Measurements from ENCODE around the gene CROCC2. TPM values are rescaled to one million over a fixed set of nuclear protein-coding genes. Genes with fewer than 3 reads are reported as not detected.
"Not testable (repeated sequence)": the region's sequence is repeated elsewhere in the genome, so short reads cannot be mapped to it uniquely, and the experiment has no call there.

CROCC2 gene
- total and polyA plus RNA-seq, 2 donors (not counting 1 experiment from before 2014, with no cell fraction given) = not detected

- H3K27ac ChIP-seq (ENCODE audit: low read length in 2 of 2) = no peak overlapping the region
- no peaks in the 10 kb centered on the region for H3K4me1 Mint-ChIP-seq
- TF ChIP-seq EZH2 (IDR thresholded peaks at IDR 0.05; ENCODE audit: borderline replicate concordance, insufficient read depth, low read depth, low read length, poor library complexity, severe bottlenecking) = no peak
- TF ChIP-seq CTCF (IDR thresholded peaks at IDR 0.05) = no peak
- H3K36me3 ChIP-seq (replicated peaks in 1 of 2; ENCODE audit: control extremely low read depth in 1 of 2, control insufficient read depth in 1 of 2, extremely low read depth in 1 of 2, insufficient read depth in 2 of 2, low read length in 1 of 2) = no peaks in the 10 kb centered on the region
- no peak overlapping the region for H3K4me2 ChIP-seq (replicated peaks; ENCODE audit: low read depth, low read length, poor library complexity, severe bottlenecking)
- no peaks in the 10 kb centered on the region for H3K4me1 ChIP-seq (ENCODE audit: control insufficient read depth in 2 of 2, insufficient read depth in 2 of 2, low read length in 2 of 2)
- DNase-seq (no peak), ATAC-seq (ENCODE audit: low read depth) (no peak)
- no peak overlapping the region for H3K4me3 Mint-ChIP-seq
- H3K4me3 ChIP-seq (ENCODE audit: control extremely low read depth in 1 of 5, extremely low read depth in 1 of 5, insufficient read depth in 1 of 5, low read depth in 2 of 5, low read length in 4 of 5) = no peak overlapping the region
- 81% methylated on average over 8 of the region's 10 CpGs for WGBS (ENCODE audit: insufficient coverage)
- intact Hi-C loops (cut with micrococcal nuclease) = no loop called here
- peaks cover 0 to 7% (median 0%) of the 10 kb centered on the region in 3 donors for H3K9me3 ChIP-seq (ENCODE audit: control extremely low read depth in 1 of 3, control insufficient read depth in 2 of 3, insufficient read depth in 1 of 3, low read length in 2 of 3)
- peaks cover 0 to 4% (median 0%) of the 10 kb centered on the region in 4 experiments for H3K27me3 ChIP-seq (replicated peaks in 1 of 4; ENCODE audit: control extremely low read depth in 1 of 4, control insufficient read depth in 3 of 4, insufficient read depth in 4 of 4, low read length in 3 of 4)
- no peak overlapping the region for H3K9ac ChIP-seq (ENCODE audit: low read length)
- POLR2A ChIA-PET = no interaction called here
- peaks cover 24% of the 10 kb centered on the region for H3K27me3 Mint-ChIP-seq
- peaks cover 2% of the 10 kb centered on the region for H3K9me3 Mint-ChIP-seq (ENCODE audit: insufficient read depth)
- no peaks in the 10 kb centered on the region for H4K20me1 ChIP-seq (ENCODE audit: control insufficient read depth, insufficient read depth, low read length, poor library complexity, severe bottlenecking)
- H3K27ac Mint-ChIP-seq = no peak overlapping the region
- H2AFZ ChIP-seq (ENCODE audit: insufficient read depth, low read depth, low read length, poor library complexity, severe bottlenecking) = no peak overlapping the region
- H3K79me2 ChIP-seq (ENCODE audit: control insufficient read depth, insufficient read depth, low read length) = no peaks in the 10 kb centered on the region
- CTCF ChIA-PET = no interaction called here
Measured at GRCh38 chr2:240974771-240975572, 68.8 kb downstream of the CROCC2 start.

- H4K20me1 ChIP-seq (ENCODE audit: control insufficient read depth, insufficient read depth, low read length, poor library complexity, severe bottlenecking); H3K4me1 ChIP-seq (ENCODE audit: control insufficient read depth in 2 of 2, insufficient read depth in 2 of 2, low read length in 2 of 2); DNase-seq; H3K27ac Mint-ChIP-seq; ATAC-seq (ENCODE audit: low read depth); H3K27me3 ChIP-seq (replicated peaks in 1 of 4; ENCODE audit: control extremely low read depth in 1 of 4, control insufficient read depth in 3 of 4, insufficient read depth in 4 of 4, low read length in 3 of 4); CTCF ChIA-PET; H3K9me3 Mint-ChIP-seq (ENCODE audit: insufficient read depth); H3K4me2 ChIP-seq (replicated peaks; ENCODE audit: low read depth, low read length, poor library complexity, severe bottlenecking); H3K4me3 ChIP-seq (ENCODE audit: control extremely low read depth in 1 of 5, extremely low read depth in 1 of 5, insufficient read depth in 1 of 5, low read depth in 2 of 5, low read length in 4 of 5); H3K4me1 Mint-ChIP-seq; H2AFZ ChIP-seq (ENCODE audit: insufficient read depth, low read depth, low read length, poor library complexity, severe bottlenecking); H3K4me3 Mint-ChIP-seq; H3K36me3 ChIP-seq (replicated peaks in 1 of 2; ENCODE audit: control extremely low read depth in 1 of 2, control insufficient read depth in 1 of 2, extremely low read depth in 1 of 2, insufficient read depth in 2 of 2, low read length in 1 of 2); POLR2A ChIA-PET; H3K79me2 ChIP-seq (ENCODE audit: control insufficient read depth, insufficient read depth, low read length); H3K27ac ChIP-seq (ENCODE audit: low read length in 2 of 2); intact Hi-C loops (cut with micrococcal nuclease); H3K9me3 ChIP-seq (ENCODE audit: control extremely low read depth in 1 of 3, control insufficient read depth in 2 of 3, insufficient read depth in 1 of 3, low read length in 2 of 3); H3K9ac ChIP-seq (ENCODE audit: low read length): not testable (repeated sequence)
- WGBS (ENCODE audit: insufficient coverage) = 66% methylated on average over 3 of the region's 4 CpGs
- H3K27me3 Mint-ChIP-seq = peaks cover 24% of the 10 kb centered on the region
Measured at GRCh38 chr2:240975903-240976302, 69.8 kb downstream of the CROCC2 start.

Measured in B cell (primary cell).